Liver (tissue), 9 donors: Measurements from ENCODE around the gene SRSF2. TPM values are rescaled to one million over a fixed set of nuclear protein-coding genes. Genes with fewer than 3 reads are reported as not detected.
A peak's percentile ranks its signal among the peaks of the same experiment; 100 is the strongest.

Source experiments
- DNase-seq: peaks from one replicate; pipeline ENCODE4 v3.0.0-alpha.2; 2017; ENCODE audit warnings: low spot score
- H3K27ac ChIP-seq, 2 donors: one replicate each; pipeline ENCODE4 v1.7.0; 2013; ENCODE audit warnings: inconsistent platforms in 2 of 2, low read length in 2 of 2, control low read depth in 1 of 2, low read depth in 1 of 2, mild to moderate bottlenecking in 1 of 2
- H3K27me3 ChIP-seq, 4 donors: one replicate each; pipeline versions ENCODE4 v1.6.1 to v1.7.0; 2013; ENCODE audit warnings: low read length in 3 of 4, inconsistent platforms in 1 of 4, mild to moderate bottlenecking in 1 of 4, moderate library complexity in 1 of 4; ENCODE audit not compliant: control insufficient read depth in 4 of 4, insufficient read depth in 4 of 4
- H3K36me3 ChIP-seq, 4 donors: one replicate each; pipeline versions ENCODE4 v1.6.1 to v1.7.0; 2013; ENCODE audit warnings: low read length in 3 of 4, mild to moderate bottlenecking in 3 of 4, low read depth in 1 of 4, moderate library complexity in 1 of 4; ENCODE audit not compliant: control insufficient read depth in 4 of 4, insufficient read depth in 3 of 4
- H3K4me1 ChIP-seq, 4 donors: one replicate each; pipeline versions ENCODE4 v1.6.1 to v1.7.0; 2013; ENCODE audit warnings: low read length in 3 of 4, mild to moderate bottlenecking in 3 of 4, moderate library complexity in 1 of 4; ENCODE audit not compliant: control insufficient read depth in 4 of 4, insufficient read depth in 4 of 4
- H3K4me3 ChIP-seq, 3 donors: one replicate each; pipeline versions ENCODE4 v1.6.1 to v1.7.0; 2013; ENCODE audit warnings: low read length in 3 of 3, control low read depth in 1 of 3, low read depth in 1 of 3, mild to moderate bottlenecking in 1 of 3
- H3K9ac ChIP-seq, 2 donors: one replicate each; pipeline ENCODE4 v1.7.0; 2013; ENCODE audit warnings: low read length in 2 of 2, mild to moderate bottlenecking in 2 of 2, moderate library complexity in 2 of 2, control low read depth in 1 of 2, low read depth in 1 of 2
- H3K9me3 ChIP-seq, 4 donors: one replicate each; pipeline versions ENCODE4 v1.6.1 to v1.7.0; 2013; ENCODE audit warnings: low read length in 3 of 4; ENCODE audit not compliant: control insufficient read depth in 4 of 4
- ATF3 ChIP-seq: IDR thresholded peaks from 2 replicates; pipeline ENCODE4 v1.6.1; 2016; ENCODE audit warnings: antibody characterized with exemption
- EGR1 ChIP-seq, 2 donors: IDR thresholded peaks; 2 replicates each; pipeline ENCODE4 v1.6.1; 2016 to 2018; ENCODE audit warnings: antibody characterized with exemption in 2 of 2, low read depth in 2 of 2
- FOXA1 ChIP-seq: IDR thresholded peaks from 2 replicates; pipeline ENCODE4 v1.6.1; 2016; ENCODE audit warnings: antibody characterized with exemption
- FOXA2 ChIP-seq: IDR thresholded peaks from 2 replicates; pipeline ENCODE4 v1.6.1; 2016; ENCODE audit warnings: antibody characterized with exemption
- GABPA ChIP-seq, 2 donors: IDR thresholded peaks in 1 of 2; conservative IDR thresholded peaks in 1 of 2; 2 replicates each; pipeline ENCODE4 v1.6.1; 2016; ENCODE audit warnings: antibody characterized with exemption in 2 of 2, mild to moderate bottlenecking in 1 of 2, moderate library complexity in 1 of 2
- HNF4A ChIP-seq, 2 donors: conservative IDR thresholded peaks; 2 replicates each; pipeline ENCODE4 v1.6.1; 2016; ENCODE audit warnings: antibody characterized with exemption in 2 of 2, mild to moderate bottlenecking in 2 of 2
- HNF4G ChIP-seq: IDR thresholded peaks from 2 replicates; pipeline ENCODE4 v1.6.1; 2016; ENCODE audit warnings: antibody characterized with exemption
- JUND ChIP-seq, 2 donors: IDR thresholded peaks; 2 replicates each; pipeline ENCODE4 v1.6.1; 2016; ENCODE audit warnings: antibody characterized with exemption in 2 of 2
- MAX ChIP-seq: IDR thresholded peaks from 2 replicates; pipeline ENCODE4 v1.6.1; 2016; ENCODE audit warnings: antibody characterized with exemption
- NR2F2 ChIP-seq: IDR thresholded peaks from 2 replicates; pipeline ENCODE4 v1.6.1; 2016; ENCODE audit warnings: antibody characterized with exemption
- RAD21 ChIP-seq, 2 donors: IDR thresholded peaks; 2 replicates each; pipeline ENCODE4 v1.6.1; 2016; ENCODE audit warnings: antibody characterized with exemption in 2 of 2, mild to moderate bottlenecking in 2 of 2
- RXRA ChIP-seq, 2 donors: IDR thresholded peaks; 2 replicates each; pipeline ENCODE4 v1.6.1; 2017 to 2018; ENCODE audit warnings: antibody characterized with exemption in 2 of 2, mild to moderate bottlenecking in 1 of 2
- SP1 ChIP-seq: IDR thresholded peaks from 2 replicates; pipeline ENCODE4 v1.6.1; 2018; ENCODE audit warnings: antibody characterized with exemption, mild to moderate bottlenecking
- TAF1 ChIP-seq: conservative IDR thresholded peaks from 2 replicates; pipeline ENCODE4 v1.6.1; 2016; ENCODE audit warnings: antibody characterized with exemption, mild to moderate bottlenecking
- YY1 ChIP-seq: IDR thresholded peaks from 2 replicates; pipeline ENCODE4 v1.6.1; 2016; ENCODE audit warnings: antibody characterized with exemption, mild to moderate bottlenecking
- WGBS: extraction: QIAGEN DNeasy Blood & Tissue Kit; methylation state at CpG from one replicate; pipeline ENCODE4 v1.1.7; 2013; 5-methylcytosine and 5-hydroxymethylcytosine counted together
- polyA plus RNA-seq, 2 donors: library from polyadenylated mRNA; stranded (reverse) in 1 of 2; unstranded in 1 of 2; fragments of 200-250 nt in 1 of 2; fragments of >200 nt in 1 of 2; fragmentation: Nextera tagmentation in 1 of 2; extraction: Ambion mirVana in 1 of 2; gene quantifications; one replicate each; pipeline versions ENCODE4 v1.2.1 to v1.2.3, GENCODE V29; 2013 to 2015
- total RNA-seq, 2 donors: library from RNA; depleted of rRNA; stranded (reverse); fragments of >200 nt; gene quantifications; one replicate each; pipeline ENCODE4 v1.2.3, GENCODE V29; 2014
- TF ChIP-seq, protein P1 (sequence below): fragments of 150-350 bp; IDR thresholded peaks from 2 replicates; pipeline ENCODE4 v1.5.1; 2017; ENCODE audit warnings: improper control_type of control experiment, low read depth, low read length; ENCODE audit not compliant: missing input control
- TF ChIP-seq, protein P2 (sequence below): IDR thresholded peaks from 2 replicates; pipeline ENCODE4 v1.6.1; 2016; ENCODE audit warnings: antibody characterized with exemption
- TF ChIP-seq, protein P3 (sequence below): IDR thresholded peaks from 2 replicates; pipeline ENCODE4 v1.6.1; 2016; ENCODE audit warnings: antibody characterized with exemption, mild to moderate bottlenecking
- donor health status: healthy.
- donor health status: healthy.
- donor health status: healthy.
- donor health status: healthy.
- donor health status: healthy.

The SRSF2 gene
- total and polyA plus RNA-seq, 4 donors = 66.5 to 184 (median 150) TPM

DNA sequence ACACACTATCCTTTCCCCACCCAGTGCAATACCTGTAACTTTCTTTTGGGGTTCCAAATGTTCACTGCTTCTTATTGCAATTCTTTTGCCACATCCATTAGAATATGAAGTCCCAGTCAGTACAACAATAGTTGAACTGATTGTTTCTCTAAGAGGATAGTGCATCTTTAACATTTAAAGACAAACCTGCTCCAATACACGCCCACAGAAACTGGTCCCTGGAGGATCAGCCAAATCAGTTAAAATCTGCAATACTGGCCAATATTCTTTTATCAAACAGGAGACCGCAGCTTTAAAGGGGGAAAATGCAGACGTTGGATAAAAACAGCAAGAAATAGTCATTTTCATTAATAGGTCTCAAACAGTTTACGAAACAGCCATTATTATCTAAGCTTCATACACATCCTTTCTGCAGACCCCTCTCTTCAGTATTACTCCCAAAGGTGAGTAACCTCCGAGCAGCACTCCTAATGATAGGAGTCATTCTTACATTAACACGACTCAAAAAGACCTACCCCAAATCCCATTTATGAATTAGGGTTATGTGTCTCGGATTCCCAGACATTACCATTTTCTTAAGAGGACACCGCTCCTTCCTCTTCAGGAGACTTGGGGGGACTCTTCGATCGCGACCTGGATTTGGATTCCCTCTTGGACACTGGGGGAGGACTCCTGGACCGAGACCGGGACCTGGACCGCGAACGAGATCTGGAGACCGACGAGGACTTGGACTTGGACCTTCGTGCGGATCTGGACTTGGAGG is 1.4 kb downstream of the SRSF2 start (continued):
- TF ChIP-seq NR2F2 (no peak), SP1 (peak; percentile 23), TAF1 (no peak), EGR1 (IDR thresholded peaks at IDR 0.05; ENCODE audit: low read depth in 2 of 2) (no peak), GABPA (IDR thresholded peaks at IDR 0.05 in 1 of 2, conservative IDR thresholded peaks at IDR 0.05 in 1 of 2) (no peak), ATF3 (no peak)
- TF ChIP-seq, protein P1, sequence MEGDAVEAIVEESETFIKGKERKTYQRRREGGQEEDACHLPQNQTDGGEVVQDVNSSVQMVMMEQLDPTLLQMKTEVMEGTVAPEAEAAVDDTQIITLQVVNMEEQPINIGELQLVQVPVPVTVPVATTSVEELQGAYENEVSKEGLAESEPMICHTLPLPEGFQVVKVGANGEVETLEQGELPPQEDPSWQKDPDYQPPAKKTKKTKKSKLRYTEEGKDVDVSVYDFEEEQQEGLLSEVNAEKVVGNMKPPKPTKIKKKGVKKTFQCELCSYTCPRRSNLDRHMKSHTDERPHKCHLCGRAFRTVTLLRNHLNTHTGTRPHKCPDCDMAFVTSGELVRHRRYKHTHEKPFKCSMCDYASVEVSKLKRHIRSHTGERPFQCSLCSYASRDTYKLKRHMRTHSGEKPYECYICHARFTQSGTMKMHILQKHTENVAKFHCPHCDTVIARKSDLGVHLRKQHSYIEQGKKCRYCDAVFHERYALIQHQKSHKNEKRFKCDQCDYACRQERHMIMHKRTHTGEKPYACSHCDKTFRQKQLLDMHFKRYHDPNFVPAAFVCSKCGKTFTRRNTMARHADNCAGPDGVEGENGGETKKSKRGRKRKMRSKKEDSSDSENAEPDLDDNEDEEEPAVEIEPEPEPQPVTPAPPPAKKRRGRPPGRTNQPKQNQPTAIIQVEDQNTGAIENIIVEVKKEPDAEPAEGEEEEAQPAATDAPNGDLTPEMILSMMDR = no peak

GRCh38 chr17:76735006-76735405 is 2.1 kb downstream of the SRSF2 start:
- Histone ChIP-seq H3K4me3 (peak overlapping the region in 2 of 3 donors; percentile 96 to 99), H3K36me3 (peaks cover 7 to 38% (median 27%) of the 10 kb centered on the region in 4 donors), H3K27ac (peak overlapping the region; percentile 49 to 93), H3K9ac (peak overlapping the region in 1 of 2 donors; percentile 99), H3K9me3 (no peaks in the 10 kb centered on the region), H3K4me1 (peaks cover 4 to 50% (median 44%) of the 10 kb centered on the region in 4 donors), H3K27me3 (no peaks in the 10 kb centered on the region)
- no peak for DNase-seq
- 15% methylated on average over 5 of the region's 5 CpGs for WGBS
- TF ChIP-seq, protein P2, sequence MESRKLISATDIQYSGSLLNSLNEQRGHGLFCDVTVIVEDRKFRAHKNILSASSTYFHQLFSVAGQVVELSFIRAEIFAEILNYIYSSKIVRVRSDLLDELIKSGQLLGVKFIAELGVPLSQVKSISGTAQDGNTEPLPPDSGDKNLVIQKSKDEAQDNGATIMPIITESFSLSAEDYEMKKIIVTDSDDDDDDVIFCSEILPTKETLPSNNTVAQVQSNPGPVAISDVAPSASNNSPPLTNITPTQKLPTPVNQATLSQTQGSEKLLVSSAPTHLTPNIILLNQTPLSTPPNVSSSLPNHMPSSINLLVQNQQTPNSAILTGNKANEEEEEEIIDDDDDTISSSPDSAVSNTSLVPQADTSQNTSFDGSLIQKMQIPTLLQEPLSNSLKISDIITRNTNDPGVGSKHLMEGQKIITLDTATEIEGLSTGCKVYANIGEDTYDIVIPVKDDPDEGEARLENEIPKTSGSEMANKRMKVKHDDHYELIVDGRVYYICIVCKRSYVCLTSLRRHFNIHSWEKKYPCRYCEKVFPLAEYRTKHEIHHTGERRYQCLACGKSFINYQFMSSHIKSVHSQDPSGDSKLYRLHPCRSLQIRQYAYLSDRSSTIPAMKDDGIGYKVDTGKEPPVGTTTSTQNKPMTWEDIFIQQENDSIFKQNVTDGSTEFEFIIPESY = no peak
- TF ChIP-seq RXRA (IDR thresholded peaks at IDR 0.05) (no peak), YY1 (no peak), EGR1 (IDR thresholded peaks at IDR 0.05; ENCODE audit: low read depth in 2 of 2) (no peak), TAF1 (no peak), JUND (IDR thresholded peaks at IDR 0.05) (no peak), FOXA1 (no peak), HNF4A (conservative IDR thresholded peaks at IDR 0.05) (no peak), GABPA (IDR thresholded peaks at IDR 0.05 in 1 of 2, conservative IDR thresholded peaks at IDR 0.05 in 1 of 2) (no peak), NR2F2 (no peak), RAD21 (IDR thresholded peaks at IDR 0.05) (no peak), FOXA2 (no peak), MAX (no peak), HNF4G (no peak)
- TF ChIP-seq, protein P1 = no peak
- TF ChIP-seq, protein P3, sequence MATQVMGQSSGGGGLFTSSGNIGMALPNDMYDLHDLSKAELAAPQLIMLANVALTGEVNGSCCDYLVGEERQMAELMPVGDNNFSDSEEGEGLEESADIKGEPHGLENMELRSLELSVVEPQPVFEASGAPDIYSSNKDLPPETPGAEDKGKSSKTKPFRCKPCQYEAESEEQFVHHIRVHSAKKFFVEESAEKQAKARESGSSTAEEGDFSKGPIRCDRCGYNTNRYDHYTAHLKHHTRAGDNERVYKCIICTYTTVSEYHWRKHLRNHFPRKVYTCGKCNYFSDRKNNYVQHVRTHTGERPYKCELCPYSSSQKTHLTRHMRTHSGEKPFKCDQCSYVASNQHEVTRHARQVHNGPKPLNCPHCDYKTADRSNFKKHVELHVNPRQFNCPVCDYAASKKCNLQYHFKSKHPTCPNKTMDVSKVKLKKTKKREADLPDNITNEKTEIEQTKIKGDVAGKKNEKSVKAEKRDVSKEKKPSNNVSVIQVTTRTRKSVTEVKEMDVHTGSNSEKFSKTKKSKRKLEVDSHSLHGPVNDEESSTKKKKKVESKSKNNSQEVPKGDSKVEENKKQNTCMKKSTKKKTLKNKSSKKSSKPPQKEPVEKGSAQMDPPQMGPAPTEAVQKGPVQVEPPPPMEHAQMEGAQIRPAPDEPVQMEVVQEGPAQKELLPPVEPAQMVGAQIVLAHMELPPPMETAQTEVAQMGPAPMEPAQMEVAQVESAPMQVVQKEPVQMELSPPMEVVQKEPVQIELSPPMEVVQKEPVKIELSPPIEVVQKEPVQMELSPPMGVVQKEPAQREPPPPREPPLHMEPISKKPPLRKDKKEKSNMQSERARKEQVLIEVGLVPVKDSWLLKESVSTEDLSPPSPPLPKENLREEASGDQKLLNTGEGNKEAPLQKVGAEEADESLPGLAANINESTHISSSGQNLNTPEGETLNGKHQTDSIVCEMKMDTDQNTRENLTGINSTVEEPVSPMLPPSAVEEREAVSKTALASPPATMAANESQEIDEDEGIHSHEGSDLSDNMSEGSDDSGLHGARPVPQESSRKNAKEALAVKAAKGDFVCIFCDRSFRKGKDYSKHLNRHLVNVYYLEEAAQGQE = no peak
